K562 (cell line): Measurements from ENCODE around the gene FAM149B1. TPM values are rescaled to one million over a fixed set of nuclear protein-coding genes. Genes with fewer than 3 reads are reported as not detected.

Experiments used
- ARID2 ChIP-seq: fragments of 450-650 bp; IDR thresholded peaks from 2 replicates; pipeline ENCODE4 v1.6.1; 2017; ENCODE audit warnings: antibody characterized with exemption, mild to moderate bottlenecking
- ASH1L ChIP-seq: fragments of 450-650 bp; IDR thresholded peaks from 2 replicates; pipeline ENCODE4 v1.6.1; 2018; ENCODE audit warnings: borderline replicate concordance, mild to moderate bottlenecking, low read depth; ENCODE audit not compliant: partially characterized antibody
- BRD9 ChIP-seq: fragments of 450-650 bp; IDR thresholded peaks from 2 replicates; pipeline ENCODE4 v1.6.1; 2018; ENCODE audit warnings: low read depth; ENCODE audit not compliant: partially characterized antibody
- CBX1 ChIP-seq: sonication (generic); IDR thresholded peaks from 2 replicates; pipeline ENCODE4 v1.6.1; 2016; ENCODE audit warnings: antibody characterized with exemption, low read depth, mild to moderate bottlenecking
- CEBPZ ChIP-seq: fragments of 150-350 bp; IDR thresholded peaks from 2 replicates; pipeline ENCODE4 v1.6.1; 2014; ENCODE audit warnings: low read depth, mild to moderate bottlenecking, low read length, borderline replicate concordance
- DACH1 ChIP-seq: fragments of 450-650 bp; IDR thresholded peaks from 2 replicates; pipeline ENCODE4 v1.6.1; 2018; ENCODE audit not compliant: partially characterized antibody
- DMBX1 ChIP-seq: fragments of 250-450 bp; sonication (Bioruptor Pico); IDR thresholded peaks from 2 replicates; pipeline ENCODE4 v1.8.0; 2022; ENCODE audit warnings: inconsistent platforms, mild to moderate bottlenecking, moderate library complexity, borderline replicate concordance
- ETV5 ChIP-seq: sonication (generic); formaldehyde crosslinking; IDR thresholded peaks from 2 replicates; pipeline ENCODE4 v1.4.0; 2020; ENCODE audit warnings: low read depth, mild to moderate bottlenecking, missing genetic modification reagents
- EWSR1 ChIP-seq: fragments of 450-650 bp; IDR thresholded peaks from 2 replicates; pipeline ENCODE4 v1.6.1; 2018; ENCODE audit warnings: borderline replicate concordance, mild to moderate bottlenecking, low read depth, moderate library complexity; ENCODE audit not compliant: partially characterized antibody
- FOXM1 ChIP-seq, 2 experiments: fragments of 450-650 bp in 1 of 2; sonication (generic) in 1 of 2; formaldehyde crosslinking in 1 of 2; IDR thresholded peaks; 2 replicates each; pipeline versions ENCODE4 v1.6.1 to v1.9.0; 2017 to 2022; ENCODE audit warnings: low read depth in 2 of 2, mild to moderate bottlenecking in 2 of 2, missing genetic modification reagents in 1 of 2, moderate library complexity in 1 of 2
- HOXB6 ChIP-seq: fragments of 250-450 bp; sonication (Bioruptor Pico); IDR thresholded peaks from 2 replicates; pipeline ENCODE4 v1.5.1; 2022; ENCODE audit warnings: mild to moderate bottlenecking, borderline replicate concordance
- PML ChIP-seq: IDR thresholded peaks from 2 replicates; pipeline ENCODE4 v1.6.1; 2012; ENCODE audit warnings: low read length, inconsistent platforms
- POLR2B ChIP-seq: fragments of 450-650 bp; IDR thresholded peaks from 2 replicates; pipeline ENCODE4 v1.6.1; 2018; ENCODE audit warnings: low read depth; ENCODE audit not compliant: partially characterized antibody
- PURB ChIP-seq: sonication (generic); formaldehyde crosslinking; IDR thresholded peaks from 2 replicates; pipeline ENCODE4 v1.9.0; 2021; ENCODE audit warnings: low read depth, mild to moderate bottlenecking, missing genetic modification reagents
- SFPQ ChIP-seq: fragments of 200-400 bp; formaldehyde crosslinking; IDR thresholded peaks from 2 replicates; pipeline ENCODE4 v1.6.1; 2017; ENCODE audit warnings: mild to moderate bottlenecking, low read depth, low read length, moderate library complexity
- SIN3A ChIP-seq, 2 experiments: fragments of 150-350 bp in 1 of 2; IDR thresholded peaks; 2 replicates each; pipeline ENCODE4 v1.6.1; 2011 to 2016; ENCODE audit warnings: borderline replicate concordance in 2 of 2, low read depth in 2 of 2, low read length in 2 of 2, mild to moderate bottlenecking in 2 of 2, moderate library complexity in 2 of 2; ENCODE audit not compliant: control insufficient read depth in 1 of 2
- SMARCA4 ChIP-seq: fragments of 450-650 bp; IDR thresholded peaks from 2 replicates; pipeline ENCODE4 v1.6.1; 2016
- VEZF1 ChIP-seq: fragments of 200-800 bp; sonication (Bioruptor generic); IDR thresholded peaks from 2 replicates; pipeline ENCODE4 v1.6.1; 2017; ENCODE audit warnings: missing genetic modification characterization, missing compliant biosample characterization
- ZFP36 ChIP-seq: fragments of 150-350 bp; IDR thresholded peaks from 2 replicates; pipeline ENCODE4 v1.6.1; 2018; ENCODE audit warnings: low read length, low read depth; ENCODE audit not compliant: partially characterized antibody
- ZNF24 ChIP-seq: fragments of 450-650 bp; IDR thresholded peaks from 2 replicates; pipeline ENCODE4 v1.6.1; 2016
- ZNF324 ChIP-seq: fragments of 250-450 bp; sonication (Bioruptor Pico); IDR thresholded peaks from 2 replicates; pipeline ENCODE4 v1.4.0; 2020; ENCODE audit warnings: mild to moderate bottlenecking
- ZNF695 ChIP-seq: fragments of 450-650 bp; formaldehyde crosslinking; IDR thresholded peaks from 2 replicates; pipeline ENCODE4 v1.4.0; 2020; ENCODE audit warnings: mild to moderate bottlenecking, moderate library complexity
- polyA plus RNA-seq, 8 experiments: library from polyadenylated mRNA; depleted of rRNA in 4 of 8; stranded (reverse) in 5 of 8; unstranded in 3 of 8; fragments of >200 nt; fragmentation: Nextera tagmentation in 2 of 8; fragmentation: Illumina TruSeq in 1 of 8; extraction: Ambion mirVana in 2 of 8; extraction: Trizol in 1 of 8; gene quantifications; 2 replicates each; pipeline versions ENCODE4 v1.2.1 to v1.2.3, GENCODE V29; 2011 to 2014; ENCODE audit warnings: inconsistent platforms in 1 of 8, missing spikeins in 1 of 8
- total RNA-seq, 7 experiments: library from RNA; depleted of rRNA in 6 of 7; stranded (reverse); fragments of >200 nt in 6 of 7; fragmentation: Illumina TruSeq in 2 of 7; extraction: Trizol in 2 of 7; gene quantifications; 2 replicates each; pipeline versions ENCODE4 v1.2.1 to v1.2.3, GENCODE V29; 2011 to 2021; ENCODE audit warnings: low replicate concordance in 1 of 7

FAM149B1 gene
- total and polyA plus RNA-seq, 9 of the 15 experiments (the other 6 are each of a cell fraction or from before 2014, with no cell fraction given), result 4.2 to 18.5 (median 9.3) TPM

GRCh38 chr10:73244866-73245477, 77.1 kb downstream of the FAM149B1 start (continued):
- TF ChIP-seq CEBPZ (no peak), ASH1L (no peak), ARID2 (no peak), EWSR1 (no peak), ZNF695 (no peak), BRD9 (peak; percentile 69), ETV5 (CRISPR knock-in tag) (peak; percentile 95), HOXB6 (CRISPR knock-in tag) (no peak), FOXM1 (IDR thresholded peaks at IDR 0.05; ENCODE audit: low read depth) (peak; percentile 88), FOXM1 (CRISPR knock-in tag; IDR thresholded peaks at IDR 0.05; ENCODE audit: low read depth) (no peak), VEZF1 (CRISPR knock-in tag) (peak; percentile 60), SFPQ (no peak), CBX1 (no peak), POLR2B (peak; percentile 38), ZNF324 (CRISPR knock-in tag) (no peak), ZNF24 (no peak), SMARCA4 (peak; percentile 92), SIN3A (IDR thresholded peaks at IDR 0.05; ENCODE audit: borderline replicate concordance in 2 of 2, control insufficient read depth in 1 of 2, low read depth in 2 of 2, low read length in 2 of 2) (peak; percentile 26 to 61; a peak in 2 of 4 replicates), ZFP36 (peak; percentile 66), PML (peak; percentile 96), DACH1 (peak; percentile 80), DMBX1 (CRISPR knock-in tag) (peak; percentile 84), PURB (CRISPR knock-in tag) (no peak)
